Measurements from ENCODE around the gene S100B. TPM values are rescaled to one million over a fixed set of nuclear protein-coding genes. Genes with fewer than 3 reads are reported as not detected.

The S100B gene
- total and polyA plus RNA-seq, 4 donors = 0.79 to 1.4 (median 1.1) TPM

DNA sequence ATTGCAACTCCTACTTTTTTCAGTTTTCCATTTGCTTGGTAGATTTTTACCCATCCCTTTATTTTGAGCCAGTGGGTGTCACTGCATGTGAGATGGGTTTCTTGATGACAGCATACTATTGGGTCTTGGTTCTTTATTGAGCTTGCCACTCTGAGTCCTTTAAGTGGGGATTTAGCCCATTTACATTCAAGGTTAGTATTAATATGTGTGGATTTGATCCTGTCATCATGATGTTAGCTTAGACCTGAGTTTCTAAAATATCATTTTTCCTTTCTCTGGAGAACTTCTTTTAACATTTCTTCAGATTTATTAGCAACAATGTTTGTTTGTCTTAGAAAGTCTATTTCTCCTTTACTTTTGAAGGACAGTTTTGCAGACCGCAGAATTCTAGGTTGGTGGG, 11.8 kb upstream of the S100B start:
- H3K9ac ChIP-seq (ENCODE audit: low read depth in 1 of 2, low read length in 2 of 2) = no peak overlapping the region
- no peaks in the 10 kb centered on the region for H3K4me1 ChIP-seq (ENCODE audit: control insufficient read depth in 4 of 4, insufficient read depth in 4 of 4, low read length in 3 of 4)
- peaks cover 0 to 3% (median 0%) of the 10 kb centered on the region in 4 donors for H3K27me3 ChIP-seq (ENCODE audit: control insufficient read depth in 4 of 4, insufficient read depth in 4 of 4, low read length in 3 of 4)
- no peak overlapping the region for H3K27ac ChIP-seq (ENCODE audit: low read depth in 1 of 2, low read length in 2 of 2)
- H3K4me3 ChIP-seq (ENCODE audit: low read depth in 1 of 3, low read length in 3 of 3) = no peak overlapping the region
- no peaks in the 10 kb centered on the region for H3K9me3 ChIP-seq (ENCODE audit: control insufficient read depth in 4 of 4, low read length in 3 of 4)
- WGBS = 94% methylated on average over 1 of the region's 1 CpG
- DNase-seq (ENCODE audit: low spot score) = no peak
- TF ChIP-seq FOXA1 (IDR thresholded peaks at IDR 0.05) (no peak), HNF4G (IDR thresholded peaks at IDR 0.05) (no peak), RXRA (IDR thresholded peaks at IDR 0.05) (no peak), YY1 (IDR thresholded peaks at IDR 0.05) (no peak), HNF4A (conservative IDR thresholded peaks at IDR 0.05) (no peak), RAD21 (IDR thresholded peaks at IDR 0.05) (no peak), SP1 (IDR thresholded peaks at IDR 0.05) (no peak), EGR1 (IDR thresholded peaks at IDR 0.05; ENCODE audit: low read depth in 2 of 2) (no peak), JUND (IDR thresholded peaks at IDR 0.05) (no peak), TAF1 (conservative IDR thresholded peaks at IDR 0.05) (no peak), NR2F2 (IDR thresholded peaks at IDR 0.05) (no peak), FOXA2 (IDR thresholded peaks at IDR 0.05) (no peak)
- TF ChIP-seq, protein P1, sequence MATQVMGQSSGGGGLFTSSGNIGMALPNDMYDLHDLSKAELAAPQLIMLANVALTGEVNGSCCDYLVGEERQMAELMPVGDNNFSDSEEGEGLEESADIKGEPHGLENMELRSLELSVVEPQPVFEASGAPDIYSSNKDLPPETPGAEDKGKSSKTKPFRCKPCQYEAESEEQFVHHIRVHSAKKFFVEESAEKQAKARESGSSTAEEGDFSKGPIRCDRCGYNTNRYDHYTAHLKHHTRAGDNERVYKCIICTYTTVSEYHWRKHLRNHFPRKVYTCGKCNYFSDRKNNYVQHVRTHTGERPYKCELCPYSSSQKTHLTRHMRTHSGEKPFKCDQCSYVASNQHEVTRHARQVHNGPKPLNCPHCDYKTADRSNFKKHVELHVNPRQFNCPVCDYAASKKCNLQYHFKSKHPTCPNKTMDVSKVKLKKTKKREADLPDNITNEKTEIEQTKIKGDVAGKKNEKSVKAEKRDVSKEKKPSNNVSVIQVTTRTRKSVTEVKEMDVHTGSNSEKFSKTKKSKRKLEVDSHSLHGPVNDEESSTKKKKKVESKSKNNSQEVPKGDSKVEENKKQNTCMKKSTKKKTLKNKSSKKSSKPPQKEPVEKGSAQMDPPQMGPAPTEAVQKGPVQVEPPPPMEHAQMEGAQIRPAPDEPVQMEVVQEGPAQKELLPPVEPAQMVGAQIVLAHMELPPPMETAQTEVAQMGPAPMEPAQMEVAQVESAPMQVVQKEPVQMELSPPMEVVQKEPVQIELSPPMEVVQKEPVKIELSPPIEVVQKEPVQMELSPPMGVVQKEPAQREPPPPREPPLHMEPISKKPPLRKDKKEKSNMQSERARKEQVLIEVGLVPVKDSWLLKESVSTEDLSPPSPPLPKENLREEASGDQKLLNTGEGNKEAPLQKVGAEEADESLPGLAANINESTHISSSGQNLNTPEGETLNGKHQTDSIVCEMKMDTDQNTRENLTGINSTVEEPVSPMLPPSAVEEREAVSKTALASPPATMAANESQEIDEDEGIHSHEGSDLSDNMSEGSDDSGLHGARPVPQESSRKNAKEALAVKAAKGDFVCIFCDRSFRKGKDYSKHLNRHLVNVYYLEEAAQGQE (IDR thresholded peaks at IDR 0.05) = no peak
- TF ChIP-seq, protein P2, sequence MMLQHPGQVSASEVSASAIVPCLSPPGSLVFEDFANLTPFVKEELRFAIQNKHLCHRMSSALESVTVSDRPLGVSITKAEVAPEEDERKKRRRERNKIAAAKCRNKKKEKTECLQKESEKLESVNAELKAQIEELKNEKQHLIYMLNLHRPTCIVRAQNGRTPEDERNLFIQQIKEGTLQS (IDR thresholded peaks at IDR 0.05) = no peak
- TF ChIP-seq, protein P3, sequence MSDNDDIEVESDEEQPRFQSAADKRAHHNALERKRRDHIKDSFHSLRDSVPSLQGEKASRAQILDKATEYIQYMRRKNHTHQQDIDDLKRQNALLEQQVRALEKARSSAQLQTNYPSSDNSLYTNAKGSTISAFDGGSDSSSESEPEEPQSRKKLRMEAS (IDR thresholded peaks at IDR 0.05) = no peak
- TF ChIP-seq, protein P4, sequence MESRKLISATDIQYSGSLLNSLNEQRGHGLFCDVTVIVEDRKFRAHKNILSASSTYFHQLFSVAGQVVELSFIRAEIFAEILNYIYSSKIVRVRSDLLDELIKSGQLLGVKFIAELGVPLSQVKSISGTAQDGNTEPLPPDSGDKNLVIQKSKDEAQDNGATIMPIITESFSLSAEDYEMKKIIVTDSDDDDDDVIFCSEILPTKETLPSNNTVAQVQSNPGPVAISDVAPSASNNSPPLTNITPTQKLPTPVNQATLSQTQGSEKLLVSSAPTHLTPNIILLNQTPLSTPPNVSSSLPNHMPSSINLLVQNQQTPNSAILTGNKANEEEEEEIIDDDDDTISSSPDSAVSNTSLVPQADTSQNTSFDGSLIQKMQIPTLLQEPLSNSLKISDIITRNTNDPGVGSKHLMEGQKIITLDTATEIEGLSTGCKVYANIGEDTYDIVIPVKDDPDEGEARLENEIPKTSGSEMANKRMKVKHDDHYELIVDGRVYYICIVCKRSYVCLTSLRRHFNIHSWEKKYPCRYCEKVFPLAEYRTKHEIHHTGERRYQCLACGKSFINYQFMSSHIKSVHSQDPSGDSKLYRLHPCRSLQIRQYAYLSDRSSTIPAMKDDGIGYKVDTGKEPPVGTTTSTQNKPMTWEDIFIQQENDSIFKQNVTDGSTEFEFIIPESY (IDR thresholded peaks at IDR 0.05) = no peak
- no peaks in the 10 kb centered on the region for H3K36me3 ChIP-seq (ENCODE audit: control insufficient read depth in 4 of 4, insufficient read depth in 3 of 4, low read depth in 1 of 4, low read length in 3 of 4)

DNA sequence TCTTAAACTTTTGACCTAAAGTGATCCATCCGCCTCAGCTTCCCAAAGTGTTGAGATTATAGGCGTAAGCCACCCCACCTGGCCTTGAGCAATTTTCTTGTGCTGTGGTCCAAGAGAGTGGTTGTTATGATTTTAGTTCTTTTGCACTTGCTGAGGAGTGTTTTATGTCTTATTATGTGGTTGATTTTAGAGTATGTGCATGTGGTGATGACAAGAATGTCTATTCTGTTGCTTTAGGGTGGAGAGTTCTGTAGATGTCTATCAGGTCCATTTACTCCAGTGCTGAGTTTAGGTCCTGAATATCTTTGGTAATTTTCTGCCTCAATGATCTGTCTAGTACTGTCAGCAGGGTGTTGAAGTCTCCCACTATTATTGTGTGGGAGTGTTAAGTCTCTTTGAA, 11.2 kb upstream of the S100B start:
- WGBS = 91% methylated on average over 2 of the region's 2 CpGs
- H3K36me3 ChIP-seq (ENCODE audit: control insufficient read depth in 4 of 4, insufficient read depth in 3 of 4, low read depth in 1 of 4, low read length in 3 of 4) = no peaks in the 10 kb centered on the region
- H3K9ac ChIP-seq (ENCODE audit: low read depth in 1 of 2, low read length in 2 of 2) = no peak overlapping the region

More for the DNA sequence above, 11.2 kb upstream of the S100B start:
- H3K27me3 ChIP-seq (ENCODE audit: control insufficient read depth in 4 of 4, insufficient read depth in 4 of 4, low read length in 3 of 4) = peaks cover 0 to 3% (median 0%) of the 10 kb centered on the region in 4 donors
- H3K4me1 ChIP-seq (ENCODE audit: control insufficient read depth in 4 of 4, insufficient read depth in 4 of 4, low read length in 3 of 4) = no peaks in the 10 kb centered on the region
- no peaks in the 10 kb centered on the region for H3K9me3 ChIP-seq (ENCODE audit: control insufficient read depth in 4 of 4, low read length in 3 of 4)
- no peak for TF ChIP-seq HNF4A (conservative IDR thresholded peaks at IDR 0.05)
- TF ChIP-seq, protein P1 (IDR thresholded peaks at IDR 0.05) = no peak
- TF ChIP-seq RAD21 (IDR thresholded peaks at IDR 0.05) = no peak
- no peak for TF ChIP-seq FOXA2 (IDR thresholded peaks at IDR 0.05)
- no peak for TF ChIP-seq TAF1 (conservative IDR thresholded peaks at IDR 0.05)
- no peak for TF ChIP-seq SP1 (IDR thresholded peaks at IDR 0.05)
- TF ChIP-seq, protein P5, sequence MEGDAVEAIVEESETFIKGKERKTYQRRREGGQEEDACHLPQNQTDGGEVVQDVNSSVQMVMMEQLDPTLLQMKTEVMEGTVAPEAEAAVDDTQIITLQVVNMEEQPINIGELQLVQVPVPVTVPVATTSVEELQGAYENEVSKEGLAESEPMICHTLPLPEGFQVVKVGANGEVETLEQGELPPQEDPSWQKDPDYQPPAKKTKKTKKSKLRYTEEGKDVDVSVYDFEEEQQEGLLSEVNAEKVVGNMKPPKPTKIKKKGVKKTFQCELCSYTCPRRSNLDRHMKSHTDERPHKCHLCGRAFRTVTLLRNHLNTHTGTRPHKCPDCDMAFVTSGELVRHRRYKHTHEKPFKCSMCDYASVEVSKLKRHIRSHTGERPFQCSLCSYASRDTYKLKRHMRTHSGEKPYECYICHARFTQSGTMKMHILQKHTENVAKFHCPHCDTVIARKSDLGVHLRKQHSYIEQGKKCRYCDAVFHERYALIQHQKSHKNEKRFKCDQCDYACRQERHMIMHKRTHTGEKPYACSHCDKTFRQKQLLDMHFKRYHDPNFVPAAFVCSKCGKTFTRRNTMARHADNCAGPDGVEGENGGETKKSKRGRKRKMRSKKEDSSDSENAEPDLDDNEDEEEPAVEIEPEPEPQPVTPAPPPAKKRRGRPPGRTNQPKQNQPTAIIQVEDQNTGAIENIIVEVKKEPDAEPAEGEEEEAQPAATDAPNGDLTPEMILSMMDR (IDR thresholded peaks at IDR 0.05; ENCODE audit: low read depth, low read length, missing input control) = no peak
- no peak for TF ChIP-seq JUND (IDR thresholded peaks at IDR 0.05)
- TF ChIP-seq RXRA (IDR thresholded peaks at IDR 0.05) = no peak
- TF ChIP-seq, protein P4 (IDR thresholded peaks at IDR 0.05) = no peak
- DNase-seq (ENCODE audit: low spot score) = no peak
- H3K4me3 ChIP-seq (ENCODE audit: low read depth in 1 of 3, low read length in 3 of 3) = no peak overlapping the region
- H3K27ac ChIP-seq (ENCODE audit: low read depth in 1 of 2, low read length in 2 of 2) = no peak overlapping the region
